OCI-LY1 (cell line): ENCODE data around the gene MEMO1.

ENCODE experiments used
- EZH2 ChIP-seq: fragments of 200-600 bp; sonication (generic), shearing (Covaris generic); IDR thresholded peaks from 2 replicates; pipeline ENCODE4 v1.8.0; 2017; ENCODE audit warnings: borderline replicate concordance, mixed run types, mild to moderate bottlenecking, antibody characterized with exemption, low read length, moderate library complexity, mixed read lengths
- TF ChIP-seq, protein P1 (sequence below): fragments of 200-600 bp; sonication (generic), shearing (Covaris generic); IDR thresholded peaks from 2 replicates; pipeline ENCODE4 v1.5.1; 2017; ENCODE audit warnings: mild to moderate bottlenecking, antibody characterized with exemption, low read length, moderate library complexity, mixed read lengths

GRCh38 chr2:31865215-31865614 lies 145.6 kb downstream of the MEMO1 start:
- TF ChIP-seq, protein P1, sequence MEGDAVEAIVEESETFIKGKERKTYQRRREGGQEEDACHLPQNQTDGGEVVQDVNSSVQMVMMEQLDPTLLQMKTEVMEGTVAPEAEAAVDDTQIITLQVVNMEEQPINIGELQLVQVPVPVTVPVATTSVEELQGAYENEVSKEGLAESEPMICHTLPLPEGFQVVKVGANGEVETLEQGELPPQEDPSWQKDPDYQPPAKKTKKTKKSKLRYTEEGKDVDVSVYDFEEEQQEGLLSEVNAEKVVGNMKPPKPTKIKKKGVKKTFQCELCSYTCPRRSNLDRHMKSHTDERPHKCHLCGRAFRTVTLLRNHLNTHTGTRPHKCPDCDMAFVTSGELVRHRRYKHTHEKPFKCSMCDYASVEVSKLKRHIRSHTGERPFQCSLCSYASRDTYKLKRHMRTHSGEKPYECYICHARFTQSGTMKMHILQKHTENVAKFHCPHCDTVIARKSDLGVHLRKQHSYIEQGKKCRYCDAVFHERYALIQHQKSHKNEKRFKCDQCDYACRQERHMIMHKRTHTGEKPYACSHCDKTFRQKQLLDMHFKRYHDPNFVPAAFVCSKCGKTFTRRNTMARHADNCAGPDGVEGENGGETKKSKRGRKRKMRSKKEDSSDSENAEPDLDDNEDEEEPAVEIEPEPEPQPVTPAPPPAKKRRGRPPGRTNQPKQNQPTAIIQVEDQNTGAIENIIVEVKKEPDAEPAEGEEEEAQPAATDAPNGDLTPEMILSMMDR = no peak
- no peak for TF ChIP-seq EZH2
